GM23338 (cell line): ENCODE data around the gene PXT1. TPM values are rescaled to one million over a fixed set of nuclear protein-coding genes. Genes with fewer than 3 reads are reported as not detected.

Source experiments
- ATAC-seq: fragments of 200-7000 bp; cut with Tn5 transposase; 3 replicates; pipeline ENCODE4 v1.9.1; 2020
- DNase-seq: peaks from one replicate; pipeline ENCODE4 v3.0.0-alpha.2; 2015; ENCODE audit warnings: low spot score
- H2AFZ ChIP-seq: fragments of 200-600 bp; sonication (generic); 2 replicates; pipeline ENCODE4 v1.8.0; 2016; ENCODE audit warnings: antibody characterized with exemption, mild to moderate bottlenecking, moderate library complexity
- H3F3A ChIP-seq: fragments of 200-600 bp; sonication (generic); replicated peaks from 2 replicates; pipeline ENCODE4 v1.8.0; 2017; ENCODE audit warnings: antibody characterized with exemption, mixed run types, low read depth
- H3K27ac ChIP-seq: fragments of 200-600 bp; sonication (generic); 2 replicates; pipeline ENCODE4 v1.6.1; 2016; ENCODE audit warnings: low read depth
- H3K27me3 ChIP-seq: fragments of 200-600 bp; sonication (generic); 2 replicates; pipeline ENCODE4 v1.8.0; 2016; ENCODE audit warnings: mild to moderate bottlenecking, mixed run types, moderate library complexity; ENCODE audit not compliant: insufficient read depth
- H3K36me3 ChIP-seq: fragments of 200-600 bp; sonication (generic); 2 replicates; pipeline ENCODE4 v1.8.0; 2016; ENCODE audit warnings: mild to moderate bottlenecking; ENCODE audit not compliant: insufficient read depth
- H3K4me1 ChIP-seq: fragments of 200-600 bp; sonication (generic); 2 replicates; pipeline ENCODE4 v1.8.0; 2016; ENCODE audit warnings: mild to moderate bottlenecking, moderate library complexity; ENCODE audit not compliant: insufficient read depth
- H3K4me2 ChIP-seq: fragments of 200-600 bp; sonication (generic); 2 replicates; pipeline ENCODE4 v1.7.1; 2017; ENCODE audit warnings: mixed run types
- H3K4me3 ChIP-seq: fragments of 200-600 bp; sonication (generic); 2 replicates; pipeline ENCODE4 v1.6.1; 2016; ENCODE audit warnings: mixed run types
- H3K79me2 ChIP-seq: fragments of 200-600 bp; sonication (generic); replicated peaks from 2 replicates; pipeline ENCODE4 v1.8.0; 2017; ENCODE audit warnings: mild to moderate bottlenecking; ENCODE audit not compliant: insufficient read depth
- H3K9me2 ChIP-seq: fragments of 200-600 bp; sonication (generic); 2 replicates; pipeline ENCODE4 v1.8.0; 2017; ENCODE audit not compliant: insufficient read depth
- H4K20me1 ChIP-seq: fragments of 200-600 bp; sonication (generic); replicated peaks from 2 replicates; pipeline ENCODE4 v1.8.0; 2017; ENCODE audit warnings: mild to moderate bottlenecking; ENCODE audit not compliant: insufficient read depth
- H3K27ac Mint-ChIP-seq: 2 replicates; pipeline ENCODE4 v1.8.0; 2020; ENCODE audit warnings: inconsistent platforms, mild to moderate bottlenecking, moderate library complexity, mixed read lengths
- H3K27me3 Mint-ChIP-seq: 3 replicates; pipeline ENCODE4 v1.8.0; 2022; ENCODE audit warnings: low read depth, mild to moderate bottlenecking, moderate library complexity, mixed read lengths, inconsistent platforms; ENCODE audit not compliant: insufficient read depth, poor library complexity
- H3K36me3 Mint-ChIP-seq: 3 replicates; pipeline ENCODE4 v1.8.0; 2021; ENCODE audit warnings: low read depth, mild to moderate bottlenecking, inconsistent platforms, moderate library complexity, mixed read lengths
- H3K4me1 Mint-ChIP-seq: 3 replicates; pipeline ENCODE4 v1.8.0; 2020; ENCODE audit warnings: mild to moderate bottlenecking, inconsistent platforms, mixed read lengths
- H3K4me3 Mint-ChIP-seq: 3 replicates; pipeline ENCODE4 v1.8.0; 2021; ENCODE audit warnings: moderate library complexity, mild to moderate bottlenecking, inconsistent platforms, mixed read lengths
- H3K9me3 Mint-ChIP-seq: 3 replicates; pipeline ENCODE4 v1.8.0; 2020; ENCODE audit warnings: moderate library complexity, mild to moderate bottlenecking, inconsistent platforms, mixed read lengths
- EZH2phosphoT487 ChIP-seq: fragments of 200-600 bp; sonication (generic); IDR thresholded peaks from one replicate; pipeline ENCODE4 v1.8.1; 2018; ENCODE audit warnings: antibody characterized with exemption; ENCODE audit not compliant: unreplicated experiment
- JUNB ChIP-seq: IDR thresholded peaks from one replicate; pipeline ENCODE4 v1.6.1; 2016; ENCODE audit warnings: antibody characterized with exemption; ENCODE audit not compliant: unreplicated experiment
- POLR2AphosphoS5 ChIP-seq: IDR thresholded peaks from 2 replicates; pipeline ENCODE4 v1.6.1; 2016; ENCODE audit warnings: antibody characterized with exemption, low read depth
- STAT1 ChIP-seq: IDR thresholded peaks from one replicate; pipeline ENCODE4 v1.6.1; 2016; ENCODE audit warnings: antibody characterized with exemption; ENCODE audit not compliant: unreplicated experiment
- ZNF114 ChIP-seq: fragments of 250-450 bp; sonication (Bioruptor Pico); IDR thresholded peaks from 2 replicates; pipeline ENCODE4 v1.5.0; 2020; ENCODE audit warnings: mild to moderate bottlenecking, moderate library complexity
- polyA plus RNA-seq: library from polyadenylated mRNA; unstranded; fragments of >200 nt; fragmentation: Nextera tagmentation; extraction: Ambion mirVana; gene quantifications from 2 replicates; pipeline ENCODE4 v1.2.1, GENCODE V29; 2016
- total RNA-seq: library from RNA; depleted of rRNA; stranded (reverse); fragments of >200 nt; shearing (Covaris generic); gene quantifications from 2 replicates; pipeline ENCODE4 v1.2.3, GENCODE V29; 2014
- TF ChIP-seq, protein P1 (sequence below), 2 experiments: fragments of 200-600 bp in 1 of 2; sonication (generic) in 1 of 2; conservative IDR thresholded peaks; 2 replicates each; pipeline versions ENCODE4 v1.5.1 to v1.6.1; 2016 to 2017; ENCODE audit warnings: antibody characterized with exemption in 2 of 2, low read depth in 2 of 2, mild to moderate bottlenecking in 2 of 2, moderate library complexity in 1 of 2

The PXT1 gene
- total and polyA plus RNA-seq, 2 experiments from 2014 or later = 0.14 TPM; not detected in 1

DNA sequence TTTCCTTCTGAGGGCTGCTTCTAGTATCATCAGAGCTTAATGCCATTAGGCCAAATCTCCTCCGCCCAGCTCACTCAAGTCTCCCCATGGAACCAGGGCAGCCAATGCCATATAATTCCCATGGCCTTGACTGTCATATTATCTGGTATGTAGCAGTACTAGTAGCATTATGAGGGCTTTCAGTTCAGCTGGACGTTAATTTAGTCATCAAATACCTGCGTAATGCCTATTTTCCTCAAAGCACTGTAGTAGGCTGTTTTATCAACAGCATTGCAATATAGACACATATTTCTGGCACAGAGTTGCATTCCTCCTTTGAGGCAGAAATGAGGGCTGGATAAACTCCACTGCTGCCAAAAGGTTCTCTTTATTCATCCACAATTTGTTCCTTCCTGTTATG lies 1.8 kb upstream of the PXT1 start:
- no peak overlapping the region for H3K27ac ChIP-seq
- ATAC-seq (no peak), DNase-seq (no peak)
- Mint-ChIP-seq H3K9me3 (peaks cover 8% of the 10 kb centered on the region; the same call in 1 of the 3 replicates), H3K27ac (no peak overlapping the region), H3K27me3 (peaks cover 6% of the 10 kb centered on the region), H3K36me3 (peaks cover 19% of the 10 kb centered on the region), H3K4me3 (peak overlapping the region; percentile 96), H3K4me1 (peaks cover 24% of the 10 kb centered on the region)
- H3K9me2 ChIP-seq = no peaks in the 10 kb centered on the region
- H3K79me2 ChIP-seq = peaks cover 61% of the 10 kb centered on the region
- H3F3A ChIP-seq = peaks cover 4% of the 10 kb centered on the region
- H3K4me1 ChIP-seq = peaks cover 11% of the 10 kb centered on the region
- 0 out of 2 replicates have a peak, but pooled peaks cover 8% of the 10 kb centered on the region for H4K20me1 ChIP-seq
- no peaks in the 10 kb centered on the region for H3K36me3 ChIP-seq
- no peak overlapping the region for H2AFZ ChIP-seq
- TF ChIP-seq STAT1 (no peak), JUNB (no peak)
- no peaks in the 10 kb centered on the region for H3K27me3 ChIP-seq
- H3K4me2 ChIP-seq = peak overlapping the region; percentile 85
- H3K4me3 ChIP-seq = peak overlapping the region; percentile 91; the same call in 1 of the 2 replicates

DNA sequence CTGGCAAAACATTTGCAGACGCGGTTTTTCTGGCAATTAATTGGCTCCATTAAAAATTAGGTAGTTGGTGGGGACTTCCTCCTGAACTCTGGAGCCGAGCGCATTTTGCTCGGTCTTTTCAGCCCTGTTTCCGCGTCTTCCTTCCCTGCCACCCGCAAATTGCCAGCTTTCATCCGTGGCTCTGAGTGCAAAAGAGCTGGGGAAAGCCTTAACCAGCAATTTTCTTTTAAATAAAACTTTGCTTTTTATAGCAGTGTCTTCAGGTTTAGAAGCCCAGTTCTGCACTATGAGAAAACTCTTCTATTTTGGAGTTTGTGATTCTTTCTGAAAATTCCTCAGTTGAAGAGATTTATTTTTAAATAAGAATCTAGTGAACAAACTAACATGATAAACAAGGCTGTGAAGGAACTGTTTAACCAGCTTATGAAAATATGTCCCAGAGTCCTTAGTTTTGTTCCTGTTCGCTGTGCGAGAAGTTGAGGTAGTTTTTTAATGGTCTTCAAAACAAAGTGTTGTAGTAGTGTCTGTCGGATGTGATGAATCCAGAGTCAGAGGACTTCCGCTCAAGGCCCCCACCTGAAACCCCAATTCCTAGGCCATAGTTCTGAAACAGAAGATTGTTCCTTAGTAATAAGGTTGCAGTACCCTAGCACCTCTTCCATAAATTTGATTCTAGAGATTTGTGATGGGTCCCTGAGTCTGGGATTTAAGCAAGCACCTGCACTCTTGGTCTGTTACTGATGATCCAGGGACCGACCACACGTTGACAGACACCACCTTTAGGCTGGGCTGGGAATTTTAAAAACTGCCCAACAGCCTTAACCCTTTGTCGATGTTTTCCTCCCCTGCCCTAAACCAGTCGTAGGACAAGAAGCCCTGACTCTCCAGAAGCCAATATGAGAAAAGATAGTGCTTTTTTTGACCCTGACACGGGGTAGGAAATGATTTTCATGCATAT lies 1.1 kb upstream of the PXT1 start:
- ATAC-seq (peak; percentile 70), DNase-seq (peak; percentile 79)
- Histone ChIP-seq H2AFZ (peak overlapping the region; percentile 84), H3K36me3 (no peaks in the 10 kb centered on the region), H3K9me2 (no peaks in the 10 kb centered on the region), H3K79me2 (peaks cover 54% of the 10 kb centered on the region), H3K4me1 (peaks cover 11% of the 10 kb centered on the region), H3F3A (peaks cover 4% of the 10 kb centered on the region), H3K27ac (peak overlapping the region; percentile 64; the same call in 1 of the 2 replicates), H3K4me2 (peak overlapping the region; percentile 85), H4K20me1 (0 out of 2 replicates have a peak, but pooled peaks cover 8% of the 10 kb centered on the region), H3K4me3 (peak overlapping the region; percentile 91), H3K27me3 (no peaks in the 10 kb centered on the region)
- no peak for TF ChIP-seq ZNF114 (CRISPR knock-in tag)
- no peak for TF ChIP-seq EZH2phosphoT487
- TF ChIP-seq JUNB = no peak
- TF ChIP-seq POLR2AphosphoS5 = no peak
- TF ChIP-seq, protein P1, sequence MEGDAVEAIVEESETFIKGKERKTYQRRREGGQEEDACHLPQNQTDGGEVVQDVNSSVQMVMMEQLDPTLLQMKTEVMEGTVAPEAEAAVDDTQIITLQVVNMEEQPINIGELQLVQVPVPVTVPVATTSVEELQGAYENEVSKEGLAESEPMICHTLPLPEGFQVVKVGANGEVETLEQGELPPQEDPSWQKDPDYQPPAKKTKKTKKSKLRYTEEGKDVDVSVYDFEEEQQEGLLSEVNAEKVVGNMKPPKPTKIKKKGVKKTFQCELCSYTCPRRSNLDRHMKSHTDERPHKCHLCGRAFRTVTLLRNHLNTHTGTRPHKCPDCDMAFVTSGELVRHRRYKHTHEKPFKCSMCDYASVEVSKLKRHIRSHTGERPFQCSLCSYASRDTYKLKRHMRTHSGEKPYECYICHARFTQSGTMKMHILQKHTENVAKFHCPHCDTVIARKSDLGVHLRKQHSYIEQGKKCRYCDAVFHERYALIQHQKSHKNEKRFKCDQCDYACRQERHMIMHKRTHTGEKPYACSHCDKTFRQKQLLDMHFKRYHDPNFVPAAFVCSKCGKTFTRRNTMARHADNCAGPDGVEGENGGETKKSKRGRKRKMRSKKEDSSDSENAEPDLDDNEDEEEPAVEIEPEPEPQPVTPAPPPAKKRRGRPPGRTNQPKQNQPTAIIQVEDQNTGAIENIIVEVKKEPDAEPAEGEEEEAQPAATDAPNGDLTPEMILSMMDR (conservative IDR thresholded peaks at IDR 0.05; ENCODE audit: low read depth in 2 of 2) = peak; percentile 46 to 51
- peak overlapping the region; percentile 96 for H3K4me3 Mint-ChIP-seq
- H3K27ac Mint-ChIP-seq = peak overlapping the region; percentile 92
- peaks cover 5% of the 10 kb centered on the region for H3K27me3 Mint-ChIP-seq
- H3K36me3 Mint-ChIP-seq = peaks cover 12% of the 10 kb centered on the region
- H3K9me3 Mint-ChIP-seq = peaks cover 1% of the 10 kb centered on the region; the same call in 1 of the 3 replicates
- H3K4me1 Mint-ChIP-seq = peaks cover 24% of the 10 kb centered on the region
